Measurements from ENCODE around the gene GTF2I. TPM values are rescaled to one million over a fixed set of nuclear protein-coding genes. Genes with fewer than 3 reads are reported as not detected.
"Not testable (repeated sequence)": the region's sequence is repeated elsewhere in the genome, so short reads cannot be mapped to it uniquely, and the experiment has no call there.

The GTF2I gene
- total RNA-seq, 1 experiment from 2014 or later: 357 TPM

DNA sequence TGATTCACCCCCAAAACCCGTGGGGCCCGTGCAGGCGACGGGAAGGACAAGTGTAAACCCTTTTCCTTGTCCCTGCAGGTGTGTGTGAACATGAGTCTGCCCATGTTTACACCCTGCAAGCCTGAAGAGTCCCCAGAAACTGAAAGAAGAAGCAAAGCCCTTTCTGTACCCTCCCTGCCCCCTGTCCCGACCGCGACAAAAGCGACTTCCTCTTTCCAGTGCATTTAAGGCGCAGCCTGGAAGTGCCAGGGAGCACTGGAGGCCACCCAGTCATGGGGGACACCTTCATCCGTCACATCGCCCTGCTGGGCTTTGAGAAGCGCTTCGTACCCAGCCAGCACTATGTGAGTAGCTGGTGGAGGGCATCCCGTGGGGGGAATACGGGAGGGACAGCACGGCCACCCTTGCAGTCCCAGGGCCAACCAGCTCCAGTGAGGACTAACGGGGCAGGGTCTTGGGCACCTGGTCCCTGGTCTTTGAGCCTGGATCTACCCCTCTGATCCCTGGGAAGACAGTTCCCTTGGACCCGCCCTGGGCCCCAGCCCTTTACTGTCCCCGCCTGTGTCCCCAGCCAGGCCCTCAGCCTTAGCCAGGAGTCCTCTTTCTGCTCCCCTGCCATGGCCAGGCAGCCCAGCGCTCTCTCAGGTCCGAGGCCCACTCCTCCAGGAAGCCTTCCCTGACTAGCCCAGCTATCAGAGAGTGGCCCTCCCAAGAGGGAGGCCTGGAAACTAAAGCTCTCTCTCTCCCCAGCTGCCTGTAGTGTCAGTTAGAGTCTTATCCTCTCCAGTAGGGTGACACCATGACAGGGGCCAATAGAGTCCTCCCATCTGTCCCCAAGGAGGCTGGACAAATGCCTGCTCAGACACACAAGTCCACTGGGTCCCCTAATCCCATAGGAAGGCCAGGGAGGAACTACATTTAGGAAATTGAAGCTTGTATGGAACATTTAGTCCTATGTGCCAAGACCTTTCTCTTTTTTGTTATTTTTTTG, 116.5 kb downstream of the GTF2I start, which contains the start of gene NCF1:
NCF1 (plus strand) TSS at position 252 of the 991 bp plus-strand sequence; CDS start at position 273, 21 bp downstream.
- H4K91ac ChIP-seq (ENCODE audit: insufficient read length, low read depth, low read length); H4K5ac ChIP-seq (ENCODE audit: insufficient read length, low read depth, low read length); H2BK15ac ChIP-seq (ENCODE audit: low read depth, low read length); H3K79me1 ChIP-seq (ENCODE audit: insufficient read depth, low read depth, low read length, poor library complexity, severe bottlenecking); H3K27ac Mint-ChIP-seq; H3K27me3 Mint-ChIP-seq (ENCODE audit: low read depth); H2BK120ac ChIP-seq (ENCODE audit: low read depth, low read length, poor library complexity, severe bottlenecking); H3K9me3 Mint-ChIP-seq; H3K18ac ChIP-seq (ENCODE audit: insufficient read length, low read depth, low read length); H3K14ac ChIP-seq (ENCODE audit: insufficient read depth, low read length); H3K4me2 ChIP-seq (ENCODE audit: insufficient read depth, insufficient read length, low read length); H2BK5ac ChIP-seq (ENCODE audit: insufficient read length, low read length); H2AFZ ChIP-seq (ENCODE audit: low read length); H2BK20ac ChIP-seq (ENCODE audit: low read depth, low read length, poor library complexity, severe bottlenecking); H3T11ph ChIP-seq (ENCODE audit: low read length); H3K4ac ChIP-seq (ENCODE audit: low read depth, low read length); H3K9ac ChIP-seq (ENCODE audit: extremely low read depth, insufficient read length, low read length); H3K27ac ChIP-seq (ENCODE audit: insufficient read length, low read depth, low read length); H3K36me3 Mint-ChIP-seq (ENCODE audit: insufficient read depth in 1 of 3, low read depth in 3 of 3); H3K56ac ChIP-seq (ENCODE audit: insufficient read length, low read depth, low read length); H4K8ac ChIP-seq (replicated peaks; ENCODE audit: insufficient read length, low read depth, low read length); H3K79me2 ChIP-seq (ENCODE audit: insufficient read depth, low read length); H3K27me3 ChIP-seq (ENCODE audit: insufficient read depth, low read length); H2BK12ac ChIP-seq (ENCODE audit: insufficient read length, low read depth, low read length); DNase-seq; H3K4me1 ChIP-seq (ENCODE audit: insufficient read depth, low read length); H4K20me1 ChIP-seq (ENCODE audit: control insufficient read depth, insufficient read depth, insufficient read length); H2AK5ac ChIP-seq (ENCODE audit: insufficient read length, low read length); H3K9me3 ChIP-seq (ENCODE audit: control insufficient read depth, low read depth, low read length); H3K4me3 Mint-ChIP-seq; H3K23me2 ChIP-seq (ENCODE audit: insufficient read length, low read depth, low read length, poor library complexity, severe bottlenecking); H3K4me1 Mint-ChIP-seq; H3K23ac ChIP-seq (ENCODE audit: insufficient read length, low read depth, low read length): not testable (repeated sequence)
- WGBS (ENCODE audit: extremely low coverage, insufficient read length, low lambda C conversion rate): no CpG with 5 or more reads among the region's 21 CpGs

DNA sequence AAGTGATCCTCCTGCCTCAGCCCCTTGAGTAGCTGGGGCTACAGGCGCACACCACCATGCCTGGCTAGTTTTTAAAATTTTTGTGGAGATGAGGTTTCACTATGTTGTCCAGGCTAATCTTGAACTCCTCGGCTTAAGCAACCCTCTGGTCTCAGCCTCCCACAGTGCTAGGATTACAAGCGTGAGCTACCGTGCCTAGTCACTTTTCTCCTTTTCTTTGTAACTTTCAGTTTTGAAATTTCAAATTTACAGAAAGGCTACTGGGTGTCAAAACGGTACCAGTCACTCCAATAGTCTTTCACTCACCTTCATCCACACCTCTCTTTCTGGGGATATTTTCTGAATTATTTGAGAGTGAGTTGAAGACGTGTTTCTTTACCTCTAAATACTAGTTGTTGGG, 117.6 kb downstream of the GTF2I start:
- not testable (repeated sequence) for H3K27ac ChIP-seq (ENCODE audit: insufficient read length, low read depth, low read length); H3K27me3 ChIP-seq (ENCODE audit: insufficient read depth, low read length); H2BK20ac ChIP-seq (ENCODE audit: low read depth, low read length, poor library complexity, severe bottlenecking); H3K27ac Mint-ChIP-seq; H2BK12ac ChIP-seq (ENCODE audit: insufficient read length, low read depth, low read length); H3K56ac ChIP-seq (ENCODE audit: insufficient read length, low read depth, low read length); DNase-seq; H3K9me3 ChIP-seq (ENCODE audit: control insufficient read depth, low read depth, low read length); H3K36me3 Mint-ChIP-seq (ENCODE audit: insufficient read depth in 1 of 3, low read depth in 3 of 3); H2AFZ ChIP-seq (ENCODE audit: low read length); H4K20me1 ChIP-seq (ENCODE audit: control insufficient read depth, insufficient read depth, insufficient read length); H4K5ac ChIP-seq (ENCODE audit: insufficient read length, low read depth, low read length); H4K8ac ChIP-seq (replicated peaks; ENCODE audit: insufficient read length, low read depth, low read length); H3K4ac ChIP-seq (ENCODE audit: low read depth, low read length); H3K4me1 Mint-ChIP-seq; H3K79me1 ChIP-seq (ENCODE audit: insufficient read depth, low read depth, low read length, poor library complexity, severe bottlenecking); H3T11ph ChIP-seq (ENCODE audit: low read length); H3K9ac ChIP-seq (ENCODE audit: extremely low read depth, insufficient read length, low read length); H2BK15ac ChIP-seq (ENCODE audit: low read depth, low read length); H3K18ac ChIP-seq (ENCODE audit: insufficient read length, low read depth, low read length); H2AK5ac ChIP-seq (ENCODE audit: insufficient read length, low read length); H3K4me1 ChIP-seq (ENCODE audit: insufficient read depth, low read length); H2BK5ac ChIP-seq (ENCODE audit: insufficient read length, low read length); H4K91ac ChIP-seq (ENCODE audit: insufficient read length, low read depth, low read length); H3K23me2 ChIP-seq (ENCODE audit: insufficient read length, low read depth, low read length, poor library complexity, severe bottlenecking); H3K4me3 Mint-ChIP-seq; H3K9me3 Mint-ChIP-seq; H3K79me2 ChIP-seq (ENCODE audit: insufficient read depth, low read length); H3K4me2 ChIP-seq (ENCODE audit: insufficient read depth, insufficient read length, low read length); H3K23ac ChIP-seq (ENCODE audit: insufficient read length, low read depth, low read length); H2BK120ac ChIP-seq (ENCODE audit: low read depth, low read length, poor library complexity, severe bottlenecking); H3K14ac ChIP-seq (ENCODE audit: insufficient read depth, low read length); H3K27me3 Mint-ChIP-seq (ENCODE audit: low read depth)
- WGBS (ENCODE audit: extremely low coverage, insufficient read length, low lambda C conversion rate): no CpG with 5 or more reads among the region's 6 CpGs

Data from H9 (cell line).